Tibial nerve (tissue), 4 donors: ENCODE measurements around the gene DDA1.

Source experiments
- CTCF ChIP-seq, 5 experiments: fragments of 200-600 bp in 3 of 5; fragments of 450-650 bp in 2 of 5; sonication (generic) in 3 of 5; IDR thresholded peaks; one replicate each; pipeline ENCODE4 v1.5.1; 2016 to 2019; ENCODE audit warnings: antibody characterized with exemption in 5 of 5, mild to moderate bottlenecking in 3 of 5, moderate library complexity in 2 of 5
- EP300 ChIP-seq, 2 donors: sonication (generic); formaldehyde crosslinking; IDR thresholded peaks; one replicate each; pipeline ENCODE4 v1.6.1; 2017; ENCODE audit warnings: antibody characterized with exemption in 2 of 2, mild to moderate bottlenecking in 1 of 2
- POLR2A ChIP-seq, 2 donors: fragments of 450-650 bp; IDR thresholded peaks; one replicate each; pipeline ENCODE4 v1.6.1; 2017; ENCODE audit warnings: antibody characterized with exemption in 2 of 2, mild to moderate bottlenecking in 2 of 2, moderate library complexity in 2 of 2

- peak in 1 of 2 donors; percentile 46 for TF ChIP-seq POLR2A (IDR thresholded peaks at IDR 0.05)
- peak in 2 of 5 experiments; percentile 53 to 54 for TF ChIP-seq CTCF (IDR thresholded peaks at IDR 0.05)
- TF ChIP-seq EP300 (IDR thresholded peaks at IDR 0.05) = peak; percentile 88 to 95
These were observed 42.2 kb upstream of the DDA1 start, which contains the start of gene BABAM1 for GRCh38 chr19:17266975-17267788.
